ENCODE measurements around the gene PPP6R3. TPM values are rescaled to one million over a fixed set of nuclear protein-coding genes. Genes with fewer than 3 reads are reported as not detected.
A peak's percentile ranks its signal among the peaks of the same experiment; 100 is the strongest.

PPP6R3 gene
- total RNA-seq, 1 experiment from 2014 or later, result 171 TPM

GRCh38 chr11:68601147-68601546, 140.6 kb downstream of the PPP6R3 start:
- H3K4me3 ChIP-seq (ENCODE audit: low read length), result no peak overlapping the region
- no peak for ATAC-seq
- no peaks in the 10 kb centered on the region for H3K4me1 ChIP-seq (ENCODE audit: insufficient read depth, low read length)
- ChIA-PET POLR2A (ENCODE audit: unreplicated experiment) (no interaction called here), CTCF (no interaction called here)
- no peak overlapping the region for H3K4me2 ChIP-seq (ENCODE audit: low read length)
- no peaks in the 10 kb centered on the region for H3K27me3 ChIP-seq (ENCODE audit: low read length)
- no peaks in the 10 kb centered on the region for H3K9me2 ChIP-seq (replicated peaks; ENCODE audit: low read length)
- H3K9ac ChIP-seq (ENCODE audit: low read length), result no peak overlapping the region
- no peak for DNase-seq
- no peaks in the 10 kb centered on the region for H3K79me2 ChIP-seq (ENCODE audit: low read length)
- no peaks in the 10 kb centered on the region for H4K20me1 ChIP-seq (ENCODE audit: low read length)
- H2AFZ ChIP-seq (ENCODE audit: low read length), result no peak overlapping the region
- TF ChIP-seq EZH2phosphoT487 (IDR thresholded peaks at IDR 0.05; ENCODE audit: borderline replicate concordance, low read length), result no peak
- TF ChIP-seq EZH2 (IDR thresholded peaks at IDR 0.05; ENCODE audit: low read length, unreplicated experiment), result no peak
- TF ChIP-seq, protein P1, sequence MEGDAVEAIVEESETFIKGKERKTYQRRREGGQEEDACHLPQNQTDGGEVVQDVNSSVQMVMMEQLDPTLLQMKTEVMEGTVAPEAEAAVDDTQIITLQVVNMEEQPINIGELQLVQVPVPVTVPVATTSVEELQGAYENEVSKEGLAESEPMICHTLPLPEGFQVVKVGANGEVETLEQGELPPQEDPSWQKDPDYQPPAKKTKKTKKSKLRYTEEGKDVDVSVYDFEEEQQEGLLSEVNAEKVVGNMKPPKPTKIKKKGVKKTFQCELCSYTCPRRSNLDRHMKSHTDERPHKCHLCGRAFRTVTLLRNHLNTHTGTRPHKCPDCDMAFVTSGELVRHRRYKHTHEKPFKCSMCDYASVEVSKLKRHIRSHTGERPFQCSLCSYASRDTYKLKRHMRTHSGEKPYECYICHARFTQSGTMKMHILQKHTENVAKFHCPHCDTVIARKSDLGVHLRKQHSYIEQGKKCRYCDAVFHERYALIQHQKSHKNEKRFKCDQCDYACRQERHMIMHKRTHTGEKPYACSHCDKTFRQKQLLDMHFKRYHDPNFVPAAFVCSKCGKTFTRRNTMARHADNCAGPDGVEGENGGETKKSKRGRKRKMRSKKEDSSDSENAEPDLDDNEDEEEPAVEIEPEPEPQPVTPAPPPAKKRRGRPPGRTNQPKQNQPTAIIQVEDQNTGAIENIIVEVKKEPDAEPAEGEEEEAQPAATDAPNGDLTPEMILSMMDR (conservative IDR thresholded peaks at IDR 0.05; ENCODE audit: low read depth, low read length), result no peak
- H3K36me3 ChIP-seq (ENCODE audit: low read depth, low read length), result peaks cover 91% of the 10 kb centered on the region
- H3F3A ChIP-seq (ENCODE audit: low read length, unreplicated experiment), result no peaks in the 10 kb centered on the region
- no peak overlapping the region for H3K27ac ChIP-seq (ENCODE audit: low read length)
- intact Hi-C loops (cut with micrococcal nuclease), result no loop called here
- no peaks in the 10 kb centered on the region for H3K9me3 ChIP-seq (ENCODE audit: low read length)
- BruUV-seq (replicated peaks), result no TSS peak

- H3K9me3 ChIP-seq (ENCODE audit: low read length), result no peaks in the 10 kb centered on the region
- ATAC-seq (no peak), DNase-seq (no peak)
- no peak overlapping the region for H3K9ac ChIP-seq (ENCODE audit: low read length)
- no peaks in the 10 kb centered on the region for H3K4me1 ChIP-seq (ENCODE audit: insufficient read depth, low read length)
- no peaks in the 10 kb centered on the region for H3K79me2 ChIP-seq (ENCODE audit: low read length)
- H3F3A ChIP-seq (ENCODE audit: low read length, unreplicated experiment), result no peaks in the 10 kb centered on the region
- ChIA-PET POLR2A (ENCODE audit: unreplicated experiment) (no interaction called here), CTCF (interaction anchor here (1.4 kb wide), 1 partner anchor 234 kb away, joined by 10 read pairs; no protein-coding TSS in a partner anchor)
- intact Hi-C loops (cut with micrococcal nuclease), result no loop called here
- no peak overlapping the region for H2AFZ ChIP-seq (ENCODE audit: low read length)
- H3K4me3 ChIP-seq (ENCODE audit: low read length), result no peak overlapping the region
- H3K27ac ChIP-seq (ENCODE audit: low read length), result no peak overlapping the region
- H3K9me2 ChIP-seq (replicated peaks; ENCODE audit: low read length), result no peaks in the 10 kb centered on the region
- no TSS peak for BruUV-seq (replicated peaks)
- H4K20me1 ChIP-seq (ENCODE audit: low read length), result no peaks in the 10 kb centered on the region
- H3K27me3 ChIP-seq (ENCODE audit: low read length), result no peaks in the 10 kb centered on the region
- no peak overlapping the region for H3K4me2 ChIP-seq (ENCODE audit: low read length)
- TF ChIP-seq, protein P1 (conservative IDR thresholded peaks at IDR 0.05; ENCODE audit: low read depth, low read length), result no peak
- no peak for TF ChIP-seq EZH2phosphoT487 (IDR thresholded peaks at IDR 0.05; ENCODE audit: borderline replicate concordance, low read length)
- no peak for TF ChIP-seq EZH2 (IDR thresholded peaks at IDR 0.05; ENCODE audit: low read length, unreplicated experiment)
- H3K36me3 ChIP-seq (ENCODE audit: low read depth, low read length), result peaks cover 90% of the 10 kb centered on the region
Observed at GRCh38 chr11:68609761-68610160, 149.2 kb downstream of the PPP6R3 start.

DNA sequence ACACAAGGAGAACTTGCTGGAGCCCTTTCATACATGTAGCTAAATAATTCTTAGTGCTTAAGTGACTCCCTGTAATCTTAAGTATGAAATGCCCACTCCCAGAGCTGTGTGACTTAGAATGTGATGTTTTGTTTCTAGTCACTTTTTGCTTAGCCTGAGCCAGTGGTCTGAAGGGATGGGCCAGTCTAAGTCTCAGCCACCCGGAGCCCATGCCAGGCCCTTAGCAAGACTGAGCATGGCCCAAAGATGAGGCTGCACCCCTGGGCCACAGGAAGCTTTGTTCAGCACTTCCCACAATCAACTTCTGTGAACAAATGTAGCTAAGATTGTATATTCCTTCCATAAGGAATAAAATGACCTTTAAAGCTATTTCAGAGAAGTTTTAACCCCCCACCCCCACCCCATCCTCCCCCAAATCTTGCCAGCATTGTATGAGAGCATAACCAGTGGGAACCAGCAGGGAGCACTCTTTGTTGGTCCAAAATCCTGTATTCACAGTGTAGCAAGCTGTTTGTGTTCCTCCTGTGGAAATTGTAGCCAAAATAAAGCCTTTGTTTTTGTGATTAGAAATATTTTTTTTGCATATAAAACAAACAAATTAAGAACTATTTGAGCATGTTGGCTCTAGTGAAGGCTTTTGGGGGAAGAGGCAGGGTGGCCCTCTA, 150.0 kb downstream of the PPP6R3 start:
- H3K9ac ChIP-seq (ENCODE audit: low read length), result no peak overlapping the region
- TF ChIP-seq, protein P1 (conservative IDR thresholded peaks at IDR 0.05; ENCODE audit: low read depth, low read length), result peak; percentile 54; the same call in 1 of the 2 replicates
- no peak for TF ChIP-seq EZH2 (IDR thresholded peaks at IDR 0.05; ENCODE audit: low read length, unreplicated experiment)
- no peak for TF ChIP-seq EZH2phosphoT487 (IDR thresholded peaks at IDR 0.05; ENCODE audit: borderline replicate concordance, low read length)
- intact Hi-C loops (cut with micrococcal nuclease), result no loop called here
- BruUV-seq (replicated peaks), result no TSS peak
- H3K4me1 ChIP-seq (ENCODE audit: insufficient read depth, low read length), result no peaks in the 10 kb centered on the region
- H3K36me3 ChIP-seq (ENCODE audit: low read depth, low read length), result peaks cover 90% of the 10 kb centered on the region
- no peaks in the 10 kb centered on the region for H3F3A ChIP-seq (ENCODE audit: low read length, unreplicated experiment)
- no peaks in the 10 kb centered on the region for H4K20me1 ChIP-seq (ENCODE audit: low read length)
- no peaks in the 10 kb centered on the region for H3K79me2 ChIP-seq (ENCODE audit: low read length)
- no peak for DNase-seq
- H3K27ac ChIP-seq (ENCODE audit: low read length), result no peak overlapping the region
- ATAC-seq, result peak; percentile 43; the same call in 1 of the 2 replicates
- ChIA-PET POLR2A (ENCODE audit: unreplicated experiment) (no interaction called here), CTCF (interaction anchor here (1.4 kb wide), 1 partner anchor 233 kb away, joined by 10 read pairs; no protein-coding TSS in a partner anchor)
- no peak overlapping the region for H3K4me2 ChIP-seq (ENCODE audit: low read length)
- H3K9me3 ChIP-seq (ENCODE audit: low read length), result no peaks in the 10 kb centered on the region
- H3K4me3 ChIP-seq (ENCODE audit: low read length), result no peak overlapping the region
- no peak overlapping the region for H2AFZ ChIP-seq (ENCODE audit: low read length)
- H3K27me3 ChIP-seq (ENCODE audit: low read length), result no peaks in the 10 kb centered on the region
- H3K9me2 ChIP-seq (replicated peaks; ENCODE audit: low read length), result no peaks in the 10 kb centered on the region

All from PC-3 (cell line).